Neural cell (in vitro differentiated cells): ENCODE measurements around the gene ST3GAL3. TPM values are rescaled to one million over a fixed set of nuclear protein-coding genes. Genes with fewer than 3 reads are reported as not detected.

Experiments used
- H2AFZ ChIP-seq: fragments of 200-600, 300-800 bp; sonication (generic), shearing (Covaris generic); 2 replicates; pipeline ENCODE4 v1.6.0; 2014; ENCODE audit warnings: low read depth, mild to moderate bottlenecking, antibody characterized with exemption, low read length, moderate library complexity
- H3F3A ChIP-seq: fragments of 200-600 bp; shearing (Covaris generic); 2 replicates; pipeline ENCODE4 v1.6.1; 2016; ENCODE audit warnings: mild to moderate bottlenecking, moderate library complexity, mixed read lengths, antibody characterized with exemption, low read length; ENCODE audit not compliant: insufficient read depth, poor library complexity, severe bottlenecking
- H3K27ac ChIP-seq: fragments of 200-600, 300-800 bp; sonication (generic), shearing (Covaris generic); 2 replicates; pipeline ENCODE4 v1.5.1; 2014; ENCODE audit warnings: mild to moderate bottlenecking, low read length, moderate library complexity
- H3K27me3 ChIP-seq: fragments of 300-800, 200-600 bp; sonication (generic), shearing (Covaris generic); 2 replicates; pipeline ENCODE4 v1.6.0; 2014; ENCODE audit warnings: mild to moderate bottlenecking, low read depth, low read length, moderate library complexity; ENCODE audit not compliant: insufficient read depth
- H3K36me3 ChIP-seq: fragments of 300-800, 200-600 bp; sonication (generic), shearing (Covaris generic); 2 replicates; pipeline ENCODE4 v1.5.1; 2014; ENCODE audit warnings: mild to moderate bottlenecking, antibody characterized with exemption, low read length, moderate library complexity; ENCODE audit not compliant: insufficient read depth
- H3K4me2 ChIP-seq: fragments of 300-800, 200-600 bp; sonication (generic), shearing (Covaris generic); 2 replicates; pipeline ENCODE4 v1.6.0; 2014; ENCODE audit warnings: mild to moderate bottlenecking, low read length
- H3K4me3 ChIP-seq: fragments of 300-800, 200-600 bp; sonication (generic), shearing (Covaris generic); 2 replicates; pipeline ENCODE4 v1.5.1; 2014; ENCODE audit warnings: mild to moderate bottlenecking, low read length, moderate library complexity
- H3K79me2 ChIP-seq: fragments of 200-600 bp; shearing (Covaris generic); replicated peaks from 2 replicates; pipeline ENCODE4 v1.6.0; 2014; ENCODE audit warnings: mild to moderate bottlenecking, low read length, moderate library complexity; ENCODE audit not compliant: insufficient read depth
- H3K9ac ChIP-seq: fragments of 300-800, 200-600 bp; sonication (generic), shearing (Covaris generic); 2 replicates; pipeline ENCODE4 v1.6.1; 2016; ENCODE audit warnings: mild to moderate bottlenecking, low read length, mixed read lengths
- H3K9me2 ChIP-seq: fragments of 200-600 bp; shearing (Covaris generic); 2 replicates; pipeline ENCODE4 v1.6.1; 2016; ENCODE audit warnings: mild to moderate bottlenecking, low read length, mixed read lengths; ENCODE audit not compliant: insufficient read depth
- H3K9me3 ChIP-seq: fragments of 200-600, 300-800 bp; sonication (generic), shearing (Covaris generic); 2 replicates; pipeline ENCODE4 v1.6.1; 2016; ENCODE audit warnings: mild to moderate bottlenecking, mixed run types, low read length, moderate library complexity, mixed read lengths
- H4K20me1 ChIP-seq: fragments of 200-600 bp; shearing (Covaris generic); 2 replicates; pipeline ENCODE4 v1.6.1; 2016; ENCODE audit warnings: mild to moderate bottlenecking, mixed run types; ENCODE audit not compliant: insufficient read depth
- EP300 ChIP-seq: fragments of 450-650 bp; conservative IDR thresholded peaks from 2 replicates; pipeline ENCODE4 v1.6.1; 2014; ENCODE audit warnings: antibody characterized with exemption, mild to moderate bottlenecking, moderate library complexity; ENCODE audit not compliant: poor library complexity, severe bottlenecking
- EZH2 ChIP-seq: fragments of 200-600, 300-800 bp; shearing (Covaris generic), sonication (generic); IDR thresholded peaks from 2 replicates; pipeline ENCODE4 v1.6.1; 2014; ENCODE audit warnings: antibody characterized with exemption, low read length, borderline replicate concordance, mild to moderate bottlenecking; ENCODE audit not compliant: insufficient read depth, poor library complexity, severe bottlenecking
- MXI1 ChIP-seq: fragments of 450-650 bp; conservative IDR thresholded peaks from 2 replicates; pipeline ENCODE4 v1.6.1; 2014; ENCODE audit warnings: antibody characterized with exemption, mild to moderate bottlenecking; ENCODE audit not compliant: poor library complexity, severe bottlenecking
- POLR2AphosphoS5 ChIP-seq: IDR thresholded peaks from 2 replicates; pipeline ENCODE4 v1.6.1; 2012
- RAD21 ChIP-seq: fragments of 450-650 bp; conservative IDR thresholded peaks from 2 replicates; pipeline ENCODE4 v1.6.1; 2014; ENCODE audit warnings: antibody characterized with exemption, mild to moderate bottlenecking, moderate library complexity
- SMC3 ChIP-seq: fragments of 450-650 bp; conservative IDR thresholded peaks from 2 replicates; pipeline ENCODE4 v1.6.1; 2014; ENCODE audit warnings: antibody characterized with exemption, mild to moderate bottlenecking, moderate library complexity; ENCODE audit not compliant: poor library complexity
- TAF1 ChIP-seq: IDR thresholded peaks from 2 replicates; pipeline ENCODE4 v1.6.1; 2012; ENCODE audit warnings: low read depth
- polyA plus RNA-seq: library from polyadenylated mRNA; depleted of rRNA; stranded (reverse); fragments of >200 nt; gene quantifications from 2 replicates; pipeline ENCODE4 v1.2.3, GENCODE V29; 2014
- TF ChIP-seq, protein P1 (sequence below): fragments of 450-650 bp; IDR thresholded peaks from 2 replicates; pipeline ENCODE4 v1.5.1; 2014; ENCODE audit warnings: antibody characterized with exemption, mild to moderate bottlenecking, moderate library complexity; ENCODE audit not compliant: poor library complexity, severe bottlenecking
- TF ChIP-seq, protein P2 (sequence below): IDR thresholded peaks from 2 replicates; pipeline ENCODE4 v1.6.1; 2012; ENCODE audit warnings: borderline replicate concordance

ST3GAL3 gene
- polyA plus RNA-seq, 1 donor from 2014 or later: 36.8 TPM

DNA sequence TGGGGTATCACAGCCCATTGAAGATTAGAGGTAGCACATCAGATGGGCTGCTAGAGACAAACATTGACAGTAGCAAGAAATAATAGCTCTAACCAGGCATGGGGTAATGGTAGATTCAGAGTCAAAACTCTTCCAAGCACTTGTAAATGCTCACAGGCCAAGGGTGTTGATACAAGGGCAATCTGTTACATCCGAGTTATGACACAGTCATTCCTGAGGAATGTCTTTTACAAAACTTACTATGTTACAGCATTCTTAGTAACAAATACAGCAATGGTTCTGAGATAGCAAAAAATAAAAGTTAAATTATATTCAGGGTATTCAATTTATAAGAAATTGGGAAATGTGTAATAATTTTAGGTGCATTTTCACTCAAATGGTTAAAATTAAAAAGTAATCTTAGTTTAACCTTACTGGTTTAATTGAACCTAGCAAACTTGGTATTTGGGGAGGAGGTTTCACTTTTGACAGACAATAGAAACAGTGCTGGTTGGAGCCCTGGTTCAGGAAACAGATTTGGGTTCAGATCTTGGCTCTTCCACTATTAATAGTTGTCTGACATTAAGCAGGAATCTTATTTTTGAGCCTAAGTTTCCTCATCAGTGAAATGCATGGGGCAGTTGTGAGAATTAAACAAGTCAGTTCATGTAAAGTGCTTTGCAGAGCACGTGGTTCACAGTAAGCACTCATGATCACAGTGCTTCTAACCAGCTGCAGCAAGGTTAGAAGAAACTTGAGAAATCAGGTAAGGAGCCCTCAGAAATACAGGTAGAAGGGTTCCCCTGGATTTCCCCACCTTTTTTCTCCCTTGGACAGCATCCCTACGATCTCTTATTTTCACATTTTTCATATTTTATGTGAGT is 4.4 kb downstream of the ST3GAL3 start:
- H2AFZ ChIP-seq: no peak overlapping the region
- no peaks in the 10 kb centered on the region for H3F3A ChIP-seq
- H3K27ac ChIP-seq: no peak overlapping the region
- no peaks in the 10 kb centered on the region for H4K20me1 ChIP-seq
- H3K9me2 ChIP-seq: no peaks in the 10 kb centered on the region
- H3K36me3 ChIP-seq: no peaks in the 10 kb centered on the region
- no peak overlapping the region for H3K4me2 ChIP-seq
- H3K79me2 ChIP-seq: peaks cover 11% of the 10 kb centered on the region
- no peaks in the 10 kb centered on the region for H3K9me3 ChIP-seq
- H3K27me3 ChIP-seq: no peaks in the 10 kb centered on the region
- no peak overlapping the region for H3K4me3 ChIP-seq
- TF ChIP-seq, protein P1, sequence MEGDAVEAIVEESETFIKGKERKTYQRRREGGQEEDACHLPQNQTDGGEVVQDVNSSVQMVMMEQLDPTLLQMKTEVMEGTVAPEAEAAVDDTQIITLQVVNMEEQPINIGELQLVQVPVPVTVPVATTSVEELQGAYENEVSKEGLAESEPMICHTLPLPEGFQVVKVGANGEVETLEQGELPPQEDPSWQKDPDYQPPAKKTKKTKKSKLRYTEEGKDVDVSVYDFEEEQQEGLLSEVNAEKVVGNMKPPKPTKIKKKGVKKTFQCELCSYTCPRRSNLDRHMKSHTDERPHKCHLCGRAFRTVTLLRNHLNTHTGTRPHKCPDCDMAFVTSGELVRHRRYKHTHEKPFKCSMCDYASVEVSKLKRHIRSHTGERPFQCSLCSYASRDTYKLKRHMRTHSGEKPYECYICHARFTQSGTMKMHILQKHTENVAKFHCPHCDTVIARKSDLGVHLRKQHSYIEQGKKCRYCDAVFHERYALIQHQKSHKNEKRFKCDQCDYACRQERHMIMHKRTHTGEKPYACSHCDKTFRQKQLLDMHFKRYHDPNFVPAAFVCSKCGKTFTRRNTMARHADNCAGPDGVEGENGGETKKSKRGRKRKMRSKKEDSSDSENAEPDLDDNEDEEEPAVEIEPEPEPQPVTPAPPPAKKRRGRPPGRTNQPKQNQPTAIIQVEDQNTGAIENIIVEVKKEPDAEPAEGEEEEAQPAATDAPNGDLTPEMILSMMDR: no peak
- TF ChIP-seq EP300 (no peak), SMC3 (no peak), MXI1 (no peak), EZH2 (no peak), POLR2AphosphoS5 (no peak), TAF1 (no peak), RAD21 (no peak)
- TF ChIP-seq, protein P2, sequence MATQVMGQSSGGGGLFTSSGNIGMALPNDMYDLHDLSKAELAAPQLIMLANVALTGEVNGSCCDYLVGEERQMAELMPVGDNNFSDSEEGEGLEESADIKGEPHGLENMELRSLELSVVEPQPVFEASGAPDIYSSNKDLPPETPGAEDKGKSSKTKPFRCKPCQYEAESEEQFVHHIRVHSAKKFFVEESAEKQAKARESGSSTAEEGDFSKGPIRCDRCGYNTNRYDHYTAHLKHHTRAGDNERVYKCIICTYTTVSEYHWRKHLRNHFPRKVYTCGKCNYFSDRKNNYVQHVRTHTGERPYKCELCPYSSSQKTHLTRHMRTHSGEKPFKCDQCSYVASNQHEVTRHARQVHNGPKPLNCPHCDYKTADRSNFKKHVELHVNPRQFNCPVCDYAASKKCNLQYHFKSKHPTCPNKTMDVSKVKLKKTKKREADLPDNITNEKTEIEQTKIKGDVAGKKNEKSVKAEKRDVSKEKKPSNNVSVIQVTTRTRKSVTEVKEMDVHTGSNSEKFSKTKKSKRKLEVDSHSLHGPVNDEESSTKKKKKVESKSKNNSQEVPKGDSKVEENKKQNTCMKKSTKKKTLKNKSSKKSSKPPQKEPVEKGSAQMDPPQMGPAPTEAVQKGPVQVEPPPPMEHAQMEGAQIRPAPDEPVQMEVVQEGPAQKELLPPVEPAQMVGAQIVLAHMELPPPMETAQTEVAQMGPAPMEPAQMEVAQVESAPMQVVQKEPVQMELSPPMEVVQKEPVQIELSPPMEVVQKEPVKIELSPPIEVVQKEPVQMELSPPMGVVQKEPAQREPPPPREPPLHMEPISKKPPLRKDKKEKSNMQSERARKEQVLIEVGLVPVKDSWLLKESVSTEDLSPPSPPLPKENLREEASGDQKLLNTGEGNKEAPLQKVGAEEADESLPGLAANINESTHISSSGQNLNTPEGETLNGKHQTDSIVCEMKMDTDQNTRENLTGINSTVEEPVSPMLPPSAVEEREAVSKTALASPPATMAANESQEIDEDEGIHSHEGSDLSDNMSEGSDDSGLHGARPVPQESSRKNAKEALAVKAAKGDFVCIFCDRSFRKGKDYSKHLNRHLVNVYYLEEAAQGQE: no peak
- H3K9ac ChIP-seq: no peak overlapping the region

DNA sequence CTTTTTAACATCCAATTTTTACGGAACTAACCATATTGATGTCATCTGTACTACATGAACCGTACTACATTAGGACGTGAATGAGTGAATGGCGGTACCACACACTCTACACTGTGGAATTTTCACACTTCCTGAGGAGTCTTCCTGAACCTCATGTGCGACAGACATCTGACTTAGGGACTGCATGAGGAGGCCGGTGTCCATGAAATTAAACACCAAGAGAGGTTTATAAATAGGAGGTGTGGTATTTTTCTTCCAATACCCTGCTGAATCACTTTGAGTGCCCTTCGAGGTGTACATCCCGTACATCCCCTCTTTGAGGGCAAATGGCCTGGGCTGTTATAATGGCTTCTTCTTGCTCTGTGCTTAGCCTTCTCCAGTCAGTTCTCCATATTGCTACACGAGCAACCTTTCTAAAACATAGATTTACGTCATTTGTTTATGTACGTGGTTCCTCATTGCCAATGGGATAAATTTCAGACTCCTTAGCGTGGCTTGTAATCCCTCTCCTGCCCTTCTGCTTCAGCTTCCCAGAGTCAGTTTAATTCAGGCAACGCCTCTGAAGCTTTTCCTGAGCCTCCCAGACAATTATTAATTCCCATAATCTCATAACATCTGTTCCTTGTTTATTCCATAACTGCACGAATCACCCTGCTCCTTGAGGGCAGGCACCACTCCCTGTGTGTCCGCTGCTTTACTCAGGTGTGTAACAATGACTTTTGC is 9.4 kb downstream of the ST3GAL3 start:
- Histone ChIP-seq H3K36me3 (no peaks in the 10 kb centered on the region), H3K4me3 (no peak overlapping the region), H3K79me2 (no peaks in the 10 kb centered on the region), H3K9me3 (no peaks in the 10 kb centered on the region), H3K27me3 (no peaks in the 10 kb centered on the region), H3K9ac (no peak overlapping the region), H3K4me2 (no peak overlapping the region), H4K20me1 (no peaks in the 10 kb centered on the region), H3K9me2 (no peaks in the 10 kb centered on the region), H2AFZ (no peak overlapping the region), H3K27ac (no peak overlapping the region), H3F3A (no peaks in the 10 kb centered on the region)
- no peak for TF ChIP-seq EZH2
- TF ChIP-seq TAF1: no peak
- no peak for TF ChIP-seq MXI1
- TF ChIP-seq RAD21: no peak
- no peak for TF ChIP-seq SMC3
- TF ChIP-seq, protein P1: no peak
- TF ChIP-seq, protein P2: no peak
- TF ChIP-seq EP300: no peak
- TF ChIP-seq POLR2AphosphoS5: no peak
